Measurements from ENCODE around the gene GDI2.
A peak's percentile ranks its signal among the peaks of the same experiment; 100 is the strongest.
"Not testable (repeated sequence)": the region's sequence is repeated elsewhere in the genome, so short reads cannot be mapped to it uniquely, and the experiment has no call there.

GDI2 gene

DNA sequence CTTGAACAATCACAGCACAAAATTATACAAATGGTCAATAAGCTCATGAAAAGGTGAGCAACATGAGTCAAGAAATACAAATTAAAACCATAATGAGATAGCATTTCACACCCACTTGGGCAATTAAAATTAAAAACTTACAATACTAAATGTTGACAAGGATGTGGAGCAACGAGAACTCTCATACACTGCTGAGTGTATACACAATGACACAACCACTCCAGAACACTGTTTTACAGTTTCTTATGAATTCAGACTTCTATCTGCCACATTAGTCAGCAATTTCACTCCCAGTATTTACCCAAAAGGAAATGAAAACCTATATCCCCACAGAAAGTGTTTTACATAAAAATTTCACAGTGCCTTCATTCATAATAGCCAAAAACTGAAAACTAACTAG lies 31.1 kb downstream of the GDI2 start:
- DNase-seq (ENCODE audit: low read depth in 2 of 2), result no peak

DNA sequence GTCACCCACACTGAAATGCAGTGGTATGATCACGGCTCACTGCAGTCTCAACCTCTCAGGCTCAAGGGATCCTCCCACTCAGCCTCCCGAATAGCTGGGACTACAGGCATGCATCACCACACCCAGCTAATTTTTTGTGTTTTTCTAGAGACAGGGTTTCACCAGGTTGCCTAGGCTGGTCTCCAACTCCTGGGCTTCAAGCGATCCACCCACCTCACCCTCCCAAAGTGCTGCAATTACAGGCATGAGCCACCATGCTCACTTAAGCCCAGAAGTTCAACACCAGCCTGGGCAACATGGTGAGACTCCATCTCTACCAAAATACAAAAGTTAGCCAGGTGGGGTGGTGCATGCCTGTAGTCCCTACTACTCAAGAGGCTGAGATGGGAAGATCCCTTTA lies 33.5 kb downstream of the GDI2 start:
- DNase-seq (ENCODE audit: low read depth in 2 of 2), result no peak

DNA sequence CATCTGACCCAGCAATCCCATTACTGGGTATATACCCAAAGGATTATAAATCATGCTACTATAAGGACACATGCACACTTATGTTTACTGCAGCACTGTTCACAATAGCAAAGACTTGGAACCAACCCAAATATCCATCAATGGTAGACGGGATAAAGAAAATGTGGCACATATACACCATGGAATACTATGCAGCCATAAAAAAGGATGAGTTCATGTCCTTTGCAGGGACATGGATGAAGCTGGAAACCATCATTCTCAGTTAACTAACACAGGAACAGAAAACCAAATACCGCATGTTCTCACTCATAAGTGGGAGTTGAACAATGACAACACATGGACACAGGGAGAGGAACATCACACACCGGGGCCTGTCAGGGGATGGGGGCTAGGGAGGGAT lies 35.5 kb downstream of the GDI2 start:
- not testable (repeated sequence) for DNase-seq (ENCODE audit: low read depth in 2 of 2)

- no peak for DNase-seq (ENCODE audit: low read depth in 2 of 2)
These were observed 36.4 kb downstream of the GDI2 start for GRCh38 chr10:5776881-5777197.

DNA sequence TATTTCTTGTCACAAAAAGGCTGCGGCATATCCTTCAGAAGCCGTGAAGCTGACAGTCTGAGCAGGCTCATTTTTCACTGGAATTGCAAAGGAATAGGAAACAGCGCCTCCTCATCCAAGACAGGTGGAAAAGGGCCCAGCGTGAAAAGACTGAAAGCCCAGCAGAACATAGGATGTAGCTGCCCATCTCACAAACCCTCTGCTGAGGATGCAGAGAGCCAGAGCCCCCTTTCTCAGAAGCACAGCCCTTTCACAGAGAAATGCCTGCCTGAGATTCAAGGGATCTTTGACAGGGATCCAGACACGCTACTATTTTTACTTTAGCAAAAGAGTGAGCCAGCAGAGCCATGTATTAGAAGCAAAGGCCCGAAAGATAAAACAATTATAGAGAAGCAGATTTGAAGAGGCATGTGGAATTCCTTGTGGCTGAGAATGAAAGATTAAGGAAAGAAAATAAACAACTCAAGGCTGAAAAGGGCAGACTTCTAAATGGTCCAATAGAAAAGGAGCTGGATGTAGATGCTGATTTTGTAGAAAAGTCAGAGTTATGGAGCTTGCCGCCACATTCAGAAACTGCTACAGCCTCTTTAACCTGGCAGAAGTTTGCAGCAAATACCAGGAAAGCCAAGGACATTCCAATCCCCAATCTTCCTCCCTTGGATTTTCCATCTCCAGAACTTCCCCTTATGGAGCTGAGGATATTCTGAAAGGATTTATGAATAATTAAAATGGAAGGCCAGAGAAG lies 36.9 kb downstream of the GDI2 start:
- no peak for DNase-seq (ENCODE audit: low read depth in 2 of 2)

GRCh38 chr10:5775685-5776084 lies 37.5 kb downstream of the GDI2 start:
- DNase-seq (ENCODE audit: low read depth in 2 of 2), result peak; percentile 54 to 57

GRCh38 chr10:5774987-5775620 lies 38.1 kb downstream of the GDI2 start:
- no peak for DNase-seq (ENCODE audit: low read depth in 2 of 2)

- DNase-seq (ENCODE audit: low read depth in 2 of 2), result no peak
These were observed 47.0 kb downstream of the GDI2 start for GRCh38 chr10:5766189-5766588.

- no peak for DNase-seq (ENCODE audit: low read depth in 2 of 2)
These were observed 47.6 kb downstream of the GDI2 start for GRCh38 chr10:5765617-5766016.

GRCh38 chr10:5764422-5765297 lies 48.6 kb downstream of the GDI2 start:
- DNase-seq (ENCODE audit: low read depth in 2 of 2), result no peak

- DNase-seq (ENCODE audit: low read depth in 2 of 2), result no peak
These were observed 50.7 kb downstream of the GDI2 start for GRCh38 chr10:5762531-5762930.

DNA sequence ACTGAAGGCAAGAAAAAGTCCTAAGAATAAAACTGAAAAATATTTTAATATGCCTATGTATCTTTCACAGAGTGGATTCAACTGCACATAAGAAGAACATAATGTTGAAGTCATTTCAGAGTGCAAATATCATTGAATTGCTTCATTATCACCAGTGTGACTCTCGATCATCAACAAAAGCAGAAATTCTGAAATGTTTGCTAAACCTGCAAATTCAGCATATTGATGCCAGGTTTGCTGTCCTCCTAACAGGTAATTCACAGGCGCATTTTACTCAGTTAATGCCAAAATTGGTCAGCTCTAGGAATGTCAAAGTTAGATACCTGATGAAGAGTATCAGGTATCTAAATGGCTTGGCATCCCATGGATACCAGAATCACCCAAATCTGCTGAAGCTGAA lies 52.0 kb downstream of the GDI2 start:
- no peak for DNase-seq (ENCODE audit: low read depth in 2 of 2)

- DNase-seq (ENCODE audit: low read depth in 2 of 2), result no peak
These were observed 52.7 kb downstream of the GDI2 start for GRCh38 chr10:5760515-5760914.

DNA sequence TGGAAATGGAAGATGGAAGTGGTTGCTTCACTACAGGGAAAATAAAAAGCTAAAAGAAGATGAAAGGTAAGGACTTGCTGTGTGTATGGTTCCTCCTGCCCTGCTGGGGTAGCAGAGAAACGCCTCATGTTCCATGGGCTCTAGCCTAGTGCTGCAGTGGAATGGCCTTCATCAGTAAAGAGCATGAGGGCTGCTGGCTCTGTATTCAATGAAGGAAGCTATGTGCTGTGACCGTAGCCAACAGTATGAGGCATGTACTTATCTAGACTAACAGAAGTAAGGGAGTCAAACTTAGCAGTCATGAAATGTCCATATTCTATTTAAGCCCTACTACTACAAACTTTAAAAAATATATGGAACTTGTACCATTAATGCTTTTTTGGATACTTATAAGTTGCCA lies 54.3 kb downstream of the GDI2 start:
- DNase-seq (ENCODE audit: low read depth in 2 of 2), result no peak

DNA sequence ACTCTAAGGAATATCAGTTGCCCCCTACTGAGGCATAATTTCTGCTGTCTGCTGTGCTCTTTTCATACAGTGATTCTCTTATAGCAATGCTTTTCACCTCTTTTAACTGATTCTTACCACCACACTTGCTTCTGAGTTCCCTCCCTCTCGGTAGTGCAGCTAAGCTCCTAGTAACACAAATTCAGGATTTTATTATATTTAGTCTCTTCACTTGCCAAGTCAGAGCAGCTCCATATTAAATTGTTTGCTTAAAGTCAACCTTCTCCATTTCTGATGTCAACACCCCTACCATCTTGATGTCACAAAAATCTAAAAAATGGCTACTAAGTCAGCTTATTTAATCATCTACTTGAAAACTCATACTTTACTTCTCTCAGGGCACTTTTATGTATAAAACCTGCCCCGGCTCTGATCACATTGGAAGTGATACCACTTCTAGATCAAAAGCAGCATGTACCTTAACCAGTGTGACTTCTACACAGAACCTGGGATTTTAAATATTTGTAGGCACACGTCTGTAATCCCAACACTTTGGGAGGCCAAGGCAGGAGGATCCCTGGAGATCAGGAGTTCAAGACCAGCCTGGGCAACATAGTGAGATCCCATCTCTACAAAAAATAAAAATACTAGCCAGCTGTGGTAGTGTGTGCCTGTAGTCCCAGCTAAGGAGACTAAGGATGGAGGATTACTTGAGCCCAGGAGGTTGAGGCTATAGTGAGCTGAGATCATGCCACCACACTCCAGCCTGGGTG lies 55.3 kb downstream of the GDI2 start:
- no peak for DNase-seq (ENCODE audit: low read depth in 2 of 2)

- DNase-seq (ENCODE audit: low read depth in 2 of 2), result no peak
These were observed 60.8 kb downstream of the GDI2 start for GRCh38 chr10:5752301-5752871.

DNA sequence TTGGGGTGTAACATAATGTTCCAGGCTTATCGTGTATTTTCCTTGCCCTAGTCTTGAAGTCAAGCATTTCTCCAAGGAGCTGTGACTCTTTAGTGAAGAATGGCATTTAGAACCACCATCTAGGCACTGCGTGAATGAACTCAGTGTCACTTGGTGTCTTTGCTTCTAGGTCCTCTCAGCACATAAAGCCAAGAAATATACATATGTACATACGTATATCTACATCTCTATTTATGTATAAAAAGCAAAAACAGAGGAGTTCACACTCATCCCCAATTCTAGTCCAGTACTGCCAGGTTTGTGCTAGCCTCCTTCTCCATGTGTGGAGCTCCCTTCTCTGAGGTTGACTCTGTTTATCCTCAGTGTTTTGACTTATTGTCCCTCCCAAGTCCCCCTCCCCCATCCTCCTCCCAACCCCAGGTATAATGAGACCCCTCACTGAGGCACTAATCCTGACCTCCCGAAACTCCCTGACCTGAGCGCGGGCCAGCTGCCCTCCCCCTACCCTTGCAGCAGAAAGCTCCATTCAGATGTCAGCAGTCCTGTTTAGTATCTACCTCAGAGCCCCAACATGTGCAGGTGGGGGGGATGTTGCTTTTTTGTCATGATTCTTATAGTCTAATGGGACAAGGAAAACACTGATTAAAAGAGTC lies 61.5 kb downstream of the GDI2 start:
- DNase-seq (ENCODE audit: low read depth in 2 of 2), result no peak

DNA sequence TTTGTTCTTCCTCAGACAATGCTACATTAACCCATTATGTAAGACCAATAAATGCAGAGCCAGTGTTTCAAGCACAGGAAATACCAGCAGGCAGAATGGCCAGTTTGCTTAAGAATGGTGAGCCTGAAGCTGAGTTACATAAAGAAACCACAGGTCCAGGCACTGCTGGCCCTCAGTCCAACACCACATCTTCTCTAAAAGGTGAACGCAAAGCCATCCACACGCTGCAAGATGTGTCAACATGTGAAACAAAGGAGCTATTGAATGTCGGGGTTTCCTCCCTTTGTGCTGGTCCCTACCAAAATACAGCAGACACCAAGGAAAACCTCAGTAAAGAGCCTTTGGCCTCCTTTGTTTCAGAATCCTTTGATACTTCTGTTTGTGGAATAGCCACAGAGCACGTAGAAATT lies 64.8 kb downstream of the GDI2 start:
- DNase-seq (ENCODE audit: low read depth in 2 of 2), result no peak

DNA sequence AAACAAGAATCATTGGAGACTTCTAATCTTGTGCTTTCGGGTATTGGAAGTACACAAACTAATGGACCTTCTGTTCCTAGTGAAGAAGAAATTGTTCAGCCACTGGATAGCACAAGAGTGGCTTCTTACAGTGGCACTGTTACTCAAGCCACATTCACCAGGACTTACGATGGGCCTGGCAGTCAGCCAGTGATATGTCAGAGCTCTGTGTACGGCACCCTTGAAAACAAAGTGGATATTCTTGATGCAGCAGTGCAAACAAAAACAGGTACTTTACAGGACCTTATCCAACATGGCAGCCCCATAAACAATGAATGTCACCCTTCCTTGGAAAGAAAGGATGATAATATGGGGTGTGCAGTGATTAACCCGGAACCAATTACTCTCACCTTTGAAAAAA lies 67.0 kb downstream of the GDI2 start:
- no peak for DNase-seq (ENCODE audit: low read depth in 2 of 2)

- DNase-seq (ENCODE audit: low read depth in 2 of 2), result no peak
These were observed 68.4 kb downstream of the GDI2 start for GRCh38 chr10:5744849-5745248.

- DNase-seq (ENCODE audit: low read depth in 2 of 2), result no peak
These were observed 69.5 kb downstream of the GDI2 start for GRCh38 chr10:5743736-5744135.

Data from activated CD4-positive, alpha-beta T cell treated with anti-CD3 and anti-CD28 coated beads for 24 hours (primary cell).